GM12874 (cell line): ENCODE measurements around the gene KCNJ6.

Experiments used
- TF ChIP-seq, protein P1 (sequence below): IDR thresholded peaks from 2 replicates; pipeline ENCODE4 v1.5.1; 2011; ENCODE audit warnings: low read depth, mild to moderate bottlenecking, control low read depth, low read length, moderate library complexity; ENCODE audit not compliant: insufficient read depth

The KCNJ6 gene

DNA sequence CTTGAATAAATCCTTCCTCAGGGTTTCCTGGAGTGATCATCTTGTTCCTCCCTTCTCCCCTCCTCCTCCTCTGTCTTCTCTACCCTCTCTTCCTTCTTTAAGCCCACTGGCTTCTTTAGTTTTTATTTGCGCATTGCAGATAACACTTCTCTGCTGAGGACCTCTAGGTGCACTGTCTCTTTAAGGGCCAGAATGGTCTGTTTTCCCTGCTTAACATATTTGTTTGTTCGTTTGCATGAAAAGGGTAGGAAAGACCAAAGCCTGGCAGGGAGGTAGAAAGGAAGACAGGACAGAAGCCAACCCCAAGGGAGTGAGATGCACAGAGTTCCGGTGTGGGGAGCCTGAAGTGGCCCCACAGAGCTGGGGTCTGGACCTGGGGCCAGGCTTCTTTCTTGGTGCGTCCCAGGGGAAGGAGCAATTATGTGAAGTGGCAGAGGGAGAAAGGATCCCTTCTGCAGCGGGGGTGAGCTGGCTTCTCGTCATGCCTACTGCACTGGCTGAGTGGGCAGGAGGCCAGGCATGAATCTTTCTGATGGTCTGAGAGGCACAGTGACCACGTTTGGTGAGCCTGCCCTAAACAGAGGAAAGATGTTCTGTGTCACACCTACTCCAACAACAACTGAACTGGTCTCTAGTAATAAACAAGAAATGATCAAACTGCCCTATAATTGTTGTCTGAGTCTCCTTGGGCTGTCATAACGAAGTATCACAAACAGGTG lies 232.7 kb downstream of the KCNJ6 start:
- TF ChIP-seq, protein P1, sequence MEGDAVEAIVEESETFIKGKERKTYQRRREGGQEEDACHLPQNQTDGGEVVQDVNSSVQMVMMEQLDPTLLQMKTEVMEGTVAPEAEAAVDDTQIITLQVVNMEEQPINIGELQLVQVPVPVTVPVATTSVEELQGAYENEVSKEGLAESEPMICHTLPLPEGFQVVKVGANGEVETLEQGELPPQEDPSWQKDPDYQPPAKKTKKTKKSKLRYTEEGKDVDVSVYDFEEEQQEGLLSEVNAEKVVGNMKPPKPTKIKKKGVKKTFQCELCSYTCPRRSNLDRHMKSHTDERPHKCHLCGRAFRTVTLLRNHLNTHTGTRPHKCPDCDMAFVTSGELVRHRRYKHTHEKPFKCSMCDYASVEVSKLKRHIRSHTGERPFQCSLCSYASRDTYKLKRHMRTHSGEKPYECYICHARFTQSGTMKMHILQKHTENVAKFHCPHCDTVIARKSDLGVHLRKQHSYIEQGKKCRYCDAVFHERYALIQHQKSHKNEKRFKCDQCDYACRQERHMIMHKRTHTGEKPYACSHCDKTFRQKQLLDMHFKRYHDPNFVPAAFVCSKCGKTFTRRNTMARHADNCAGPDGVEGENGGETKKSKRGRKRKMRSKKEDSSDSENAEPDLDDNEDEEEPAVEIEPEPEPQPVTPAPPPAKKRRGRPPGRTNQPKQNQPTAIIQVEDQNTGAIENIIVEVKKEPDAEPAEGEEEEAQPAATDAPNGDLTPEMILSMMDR = no peak

DNA sequence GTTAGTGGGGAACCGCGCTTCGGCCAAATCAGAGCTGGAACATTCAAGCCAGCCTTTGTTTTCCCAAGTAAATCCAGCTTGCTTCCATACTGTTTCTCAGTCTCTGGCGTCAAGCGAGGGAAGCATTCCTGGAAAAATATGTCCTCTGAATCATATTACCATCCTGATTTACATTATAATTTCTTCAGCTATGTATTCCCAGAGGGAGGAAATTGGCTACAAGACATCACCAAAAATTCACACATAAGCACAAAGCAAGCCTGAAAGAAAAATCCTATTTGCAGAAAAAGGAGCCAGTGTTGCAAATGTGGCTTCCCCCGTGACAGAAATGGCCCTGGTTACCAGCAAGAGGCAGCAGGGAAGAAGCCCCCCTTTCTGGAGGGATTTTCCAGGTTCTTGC lies 233.3 kb downstream of the KCNJ6 start:
- TF ChIP-seq, protein P1 = no peak

DNA sequence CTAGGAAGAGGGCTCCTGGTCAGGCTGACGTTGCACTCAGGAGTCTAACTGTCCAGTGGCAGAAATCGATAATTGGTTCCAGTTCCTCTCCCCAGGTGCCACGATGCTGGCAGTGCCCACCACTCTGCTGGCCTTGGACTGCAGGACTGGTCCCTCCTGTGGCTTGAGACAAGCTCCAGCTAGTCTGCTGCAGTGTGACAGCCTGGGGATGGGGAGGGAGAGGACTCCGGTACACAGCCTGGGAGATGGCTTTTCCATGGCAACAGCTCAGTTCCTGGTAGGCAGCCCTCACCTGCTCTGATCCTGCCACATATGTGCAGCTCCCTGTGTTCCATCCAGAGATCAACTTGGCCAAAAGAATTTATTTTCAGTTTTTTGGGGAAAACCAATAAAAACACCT lies 239.3 kb downstream of the KCNJ6 start:
- TF ChIP-seq, protein P1 = no peak

DNA sequence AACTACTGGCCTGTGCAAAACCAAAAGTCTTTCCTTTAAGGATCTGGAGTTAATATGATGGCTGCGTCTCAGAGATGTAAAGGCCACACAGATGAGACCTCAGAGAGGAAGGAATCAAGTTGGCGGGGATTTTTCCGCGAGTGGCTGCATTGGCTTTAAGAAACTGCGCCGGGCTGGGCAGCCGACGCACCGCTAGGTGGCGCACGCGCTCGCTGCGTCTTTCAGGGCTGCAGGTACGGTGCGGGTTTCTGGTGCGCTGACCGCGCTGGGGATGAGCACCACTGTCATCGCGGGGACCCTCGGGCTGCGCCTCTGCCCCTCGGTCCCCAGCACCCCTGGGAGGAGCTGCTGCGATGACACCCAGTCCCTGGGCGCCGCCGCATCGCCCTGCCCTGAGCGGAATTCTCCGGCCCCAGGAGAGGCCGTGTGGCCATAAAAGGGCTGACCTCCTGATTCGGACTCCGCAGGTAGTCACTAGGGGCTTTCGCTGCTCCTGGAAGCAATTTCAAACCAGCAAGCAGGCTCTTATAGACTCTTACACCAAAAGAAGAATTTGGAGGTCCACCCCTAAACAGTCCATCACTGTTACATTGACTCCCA lies 241.0 kb downstream of the KCNJ6 start:
- TF ChIP-seq, protein P1 = peak; percentile 95

DNA sequence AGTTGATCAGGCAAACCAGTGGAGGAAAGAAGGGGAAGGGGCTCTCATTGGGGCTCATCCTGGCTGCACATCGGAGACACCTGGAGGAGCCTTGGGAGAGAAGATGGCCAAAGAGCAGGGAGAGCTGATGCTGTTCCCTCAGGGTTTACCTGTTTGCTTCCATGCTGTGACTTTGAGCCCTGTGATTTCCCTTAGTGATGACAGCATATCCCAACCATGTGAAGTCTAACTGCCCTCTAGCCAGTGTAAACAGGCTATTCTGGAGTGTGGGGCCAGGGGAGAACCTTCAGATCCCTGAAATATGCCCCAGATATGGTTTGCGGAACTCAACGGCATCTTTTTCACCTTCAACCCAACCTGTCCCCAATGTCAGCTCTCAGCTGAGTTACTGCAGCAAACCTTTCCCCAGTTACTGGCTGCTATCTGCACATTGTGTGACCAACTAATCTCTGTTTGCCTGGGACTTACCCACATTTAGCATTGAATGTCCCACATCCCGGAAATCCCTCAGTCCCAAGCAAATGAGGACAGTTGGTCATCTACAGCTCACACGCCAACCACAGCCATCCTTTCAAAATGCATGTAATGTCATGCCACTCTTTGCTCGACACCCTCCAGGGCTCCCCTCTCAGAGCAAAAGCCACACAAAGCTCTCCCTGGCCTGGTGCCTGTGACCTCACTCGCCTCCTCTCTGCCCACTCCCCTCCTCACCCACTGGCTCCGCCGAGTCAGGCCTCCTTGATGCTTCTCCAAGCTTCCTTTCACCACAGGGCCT lies 242.3 kb downstream of the KCNJ6 start:
- TF ChIP-seq, protein P1 = no peak

DNA sequence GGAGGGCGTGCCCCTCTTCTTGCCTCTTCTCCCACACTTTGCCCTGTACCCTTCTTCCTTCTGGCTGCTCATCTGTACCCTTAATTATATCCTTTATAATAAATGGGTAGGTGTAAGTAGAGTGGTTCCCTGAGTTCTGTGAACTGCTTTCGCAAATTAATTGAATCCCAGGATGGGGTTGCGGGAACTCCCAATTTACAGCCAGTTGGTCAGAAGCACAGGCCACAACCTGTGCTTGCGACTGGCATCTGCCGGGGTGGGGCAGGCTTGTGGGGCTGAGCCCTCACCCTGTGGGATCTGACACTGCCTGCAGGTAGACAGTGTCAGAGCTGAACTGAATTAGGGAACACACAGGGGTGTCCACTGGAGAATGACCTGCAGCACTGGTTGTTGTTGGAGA lies 244.9 kb downstream of the KCNJ6 start:
- TF ChIP-seq, protein P1 = no peak

DNA sequence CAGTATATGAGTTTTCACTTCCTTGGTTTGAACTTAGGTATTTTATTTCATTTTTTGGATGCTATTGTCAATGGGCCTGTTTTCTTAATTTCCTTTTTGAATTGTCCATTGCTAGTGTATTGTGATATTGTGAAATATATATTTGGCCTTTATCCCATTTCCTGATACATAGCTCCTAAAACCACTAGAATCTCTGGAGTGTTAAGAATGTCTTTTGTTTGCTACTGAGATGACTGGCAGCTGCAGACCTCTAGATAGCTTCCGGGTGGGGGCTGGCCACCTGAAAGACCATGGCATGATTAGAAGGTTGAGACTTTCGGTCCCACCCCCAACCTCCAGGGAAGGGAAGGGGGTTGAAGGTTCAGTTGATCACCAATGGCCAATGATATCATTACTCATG lies 245.4 kb downstream of the KCNJ6 start:
- TF ChIP-seq, protein P1 = no peak
